Endothelial cell of umbilical vein (primary cell): ENCODE results near the gene LRRC27.

Experiments
- CTCF ChIP-seq, 2 donors: IDR thresholded peaks; 1 replicate in 1 of 2; 2 replicates in 1 of 2; pipeline ENCODE4 v1.5.1; 2011; ENCODE audit warnings: low read length in 2 of 2, mild to moderate bottlenecking in 2 of 2, moderate library complexity in 2 of 2, control low read depth in 1 of 2, inconsistent platforms in 1 of 2, low read depth in 1 of 2; ENCODE audit not compliant: insufficient read depth in 1 of 2; ENCODE audit errors: extremely low read depth in 1 of 2
- MYC ChIP-seq: IDR thresholded peaks from one replicate; pipeline ENCODE4 v1.6.1; 2011; ENCODE audit warnings: mild to moderate bottlenecking, low read depth, low read length
- POLR2A ChIP-seq: IDR thresholded peaks from 2 replicates; pipeline ENCODE4 v1.6.1; 2012; ENCODE audit warnings: low read depth, mild to moderate bottlenecking, control low read depth, low read length

DNA sequence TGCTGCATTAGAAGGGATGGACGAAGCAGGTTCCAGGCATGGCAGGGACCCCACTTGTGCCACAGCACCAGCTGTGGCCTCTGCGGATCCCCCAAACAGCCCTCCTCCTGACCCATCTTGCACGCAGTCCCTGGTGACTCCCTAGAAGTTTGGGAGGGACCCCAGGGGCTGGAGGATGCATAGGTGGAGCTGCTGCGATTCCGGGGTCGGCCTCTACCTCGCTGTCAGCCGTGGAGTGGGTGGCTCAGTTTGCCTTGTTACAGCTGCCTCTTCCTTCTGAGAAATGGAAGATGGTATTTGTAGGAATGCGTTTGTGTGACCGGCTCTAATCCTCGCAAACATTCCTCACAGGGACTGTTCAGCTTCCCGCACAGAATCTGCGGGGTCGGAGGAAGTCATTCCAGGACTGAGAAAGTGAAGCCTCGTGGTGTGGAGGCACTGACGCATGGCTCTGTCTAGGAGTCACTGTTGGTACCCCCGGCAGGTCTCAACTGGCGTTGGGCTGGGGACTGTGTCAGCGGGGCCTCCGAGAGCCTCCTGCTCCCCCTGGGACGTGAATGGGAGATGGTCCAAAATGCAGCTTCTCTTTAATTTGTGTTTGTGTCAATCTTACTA lies 82.5 kb downstream of the LRRC27 start:
- TF ChIP-seq CTCF (IDR thresholded peaks at IDR 0.05; ENCODE audit: extremely low read depth in 1 of 2, insufficient read depth in 1 of 2, low read depth in 1 of 2, low read length in 2 of 2) (no peak), POLR2A (no peak), MYC (no peak)
